ENCODE measurements around the gene TBC1D22A.
"Not testable (repeated sequence)": the region's sequence is repeated elsewhere in the genome, so short reads cannot be mapped to it uniquely, and the experiment has no call there.

The TBC1D22A gene

GRCh38 chr22:47164514-47165337, 402.3 kb downstream of the TBC1D22A start:
- no peak for DNase-seq

GRCh38 chr22:47165338-47166032, 403.0 kb downstream of the TBC1D22A start:
- no peak for DNase-seq

GRCh38 chr22:47166033-47166404, 403.6 kb downstream of the TBC1D22A start:
- no peak for DNase-seq

- no peak for DNase-seq
Measured at GRCh38 chr22:47166446-47167016, 404.1 kb downstream of the TBC1D22A start.

- no peak for DNase-seq
Measured at GRCh38 chr22:47167056-47167455, 404.6 kb downstream of the TBC1D22A start.

GRCh38 chr22:47167921-47168320, 405.5 kb downstream of the TBC1D22A start:
- not testable (repeated sequence) for DNase-seq

- no peak for DNase-seq
Measured at GRCh38 chr22:47168441-47168840, 406.0 kb downstream of the TBC1D22A start.

- no peak for DNase-seq
Measured at GRCh38 chr22:47168900-47169800, 406.7 kb downstream of the TBC1D22A start.

- DNase-seq = no peak
Measured at GRCh38 chr22:47169801-47170140, 407.3 kb downstream of the TBC1D22A start.

GRCh38 chr22:47170511-47171440, 408.3 kb downstream of the TBC1D22A start:
- not testable (repeated sequence) for DNase-seq

- no peak for DNase-seq
Measured at GRCh38 chr22:47171441-47172221, 409.2 kb downstream of the TBC1D22A start.

- DNase-seq = no peak
Measured at GRCh38 chr22:47172771-47173534, 410.5 kb downstream of the TBC1D22A start.

GRCh38 chr22:47173535-47174021, 411.1 kb downstream of the TBC1D22A start:
- DNase-seq = no peak

- no peak for DNase-seq
Measured at GRCh38 chr22:47174096-47174495, 411.6 kb downstream of the TBC1D22A start.

- no peak for DNase-seq
Measured at GRCh38 chr22:47174671-47175112, 412.2 kb downstream of the TBC1D22A start.

GRCh38 chr22:47175151-47176025, 412.9 kb downstream of the TBC1D22A start:
- no peak for DNase-seq

- DNase-seq = no peak
Measured at GRCh38 chr22:47176026-47176389, 413.6 kb downstream of the TBC1D22A start.

GRCh38 chr22:47176573-47177333, 414.3 kb downstream of the TBC1D22A start:
- DNase-seq = no peak

Data from activated CD4-positive, alpha-beta T cell treated with anti-CD3 and anti-CD28 coated beads, Interleukin-10, Interleukin-2, amounts not matched to agents 100 ng/mL and 50 ng/mL, durations not matched to agents 16 hours and 8 hours (primary cell).